Fibroblast of pulmonary artery (primary cell): ENCODE data around the gene FSTL1.

ENCODE experiments used
- DNase-seq: peaks from one replicate; pipeline ENCODE4 v3.0.0-alpha.2; 2010; ENCODE audit warnings: low read depth
- H3K4me3 ChIP-seq: replicated peaks from 2 replicates; pipeline ENCODE4 v1.5.1; 2011; ENCODE audit warnings: low read depth, mild to moderate bottlenecking, control low read depth, low read length, moderate library complexity
- CTCF ChIP-seq: IDR thresholded peaks from 2 replicates; pipeline ENCODE4 v1.5.1; 2011; ENCODE audit warnings: mild to moderate bottlenecking, control low read depth, low read length, inconsistent platforms; ENCODE audit errors: missing control alignments

Gene FSTL1

GRCh38 chr3:120459196-120459595 is 8.4 kb upstream of the FSTL1 start:
- no peak for TF ChIP-seq CTCF
- DNase-seq = no peak
- no peak overlapping the region for H3K4me3 ChIP-seq

- H3K4me3 ChIP-seq = no peak overlapping the region
- DNase-seq = no peak
- no peak for TF ChIP-seq CTCF
Observed at GRCh38 chr3:120457827-120458226, 7.0 kb upstream of the FSTL1 start.

GRCh38 chr3:120454076-120454689 is 3.4 kb upstream of the FSTL1 start:
- H3K4me3 ChIP-seq = no peak overlapping the region
- no peak for DNase-seq
- TF ChIP-seq CTCF = no peak

GRCh38 chr3:120452816-120453215 is 2.0 kb upstream of the FSTL1 start:
- no peak for TF ChIP-seq CTCF
- H3K4me3 ChIP-seq = no peak overlapping the region
- no peak for DNase-seq

GRCh38 chr3:120451806-120452205 is 1.0 kb upstream of the FSTL1 start:
- no peak for TF ChIP-seq CTCF
- DNase-seq = no peak
- H3K4me3 ChIP-seq = no peak overlapping the region

GRCh38 chr3:120451272-120451761 is 525 bp upstream of the FSTL1 start:
- DNase-seq = no peak
- H3K4me3 ChIP-seq = peak overlapping the region; percentile 94

More at GRCh38 chr3:120451272-120451761, 525 bp upstream of the FSTL1 start:
- no peak for TF ChIP-seq CTCF
